Stimulated activated CD4-positive, alpha-beta T cell treated with anti-CD3 and anti-CD28 coated beads, Interleukin-15, amount 100 ng/mL, for 24 hours (primary cell): ENCODE results near the gene FUCA1.
"Not testable (repeated sequence)": the region's sequence is repeated elsewhere in the genome, so short reads cannot be mapped to it uniquely, and the experiment has no call there.

Experiments
- DNase-seq: peaks from one replicate; pipeline ENCODE4 v3.0.0-alpha.2; 2020

The FUCA1 gene

DNA sequence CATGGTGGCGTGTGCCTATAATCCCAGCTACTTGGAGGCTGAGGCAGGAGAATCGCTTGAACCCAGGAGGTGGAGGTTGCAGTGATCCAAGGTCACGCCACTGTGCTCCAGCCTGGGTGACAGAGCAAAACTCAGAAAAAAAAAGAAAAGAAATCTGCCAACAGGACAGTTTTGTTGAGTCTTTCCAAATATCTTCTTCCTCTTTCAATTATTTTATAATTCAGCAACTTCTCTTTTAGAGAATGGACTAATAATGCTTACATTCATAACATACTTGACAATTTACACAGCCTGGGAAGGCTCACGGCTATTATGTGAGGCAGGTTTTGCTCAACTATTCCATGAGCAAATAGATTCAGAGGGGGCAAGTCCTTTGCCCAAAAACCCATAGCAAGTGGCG, 27.0 kb upstream of the FUCA1 start:
- no peak for DNase-seq

DNA sequence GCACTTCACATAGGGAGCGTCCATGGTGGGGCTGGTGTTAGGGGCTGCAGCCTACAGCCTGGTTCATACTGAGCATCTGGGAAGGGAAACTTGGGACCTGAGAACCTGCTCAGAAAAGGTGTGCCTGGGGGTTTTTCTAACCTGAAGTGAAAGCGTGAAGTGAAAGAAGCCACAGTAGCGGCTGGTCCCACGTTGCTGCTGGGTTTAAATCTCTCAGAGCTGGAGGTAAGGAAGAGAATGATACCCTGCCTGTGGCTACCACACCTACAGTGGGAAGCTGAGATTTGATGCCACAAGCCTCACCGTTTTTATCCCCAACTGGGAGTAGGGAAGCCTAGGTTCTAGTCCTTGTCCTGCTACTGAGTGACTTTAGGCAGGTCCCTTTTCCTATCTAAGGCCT, 21.0 kb upstream of the FUCA1 start:
- no peak for DNase-seq

DNA sequence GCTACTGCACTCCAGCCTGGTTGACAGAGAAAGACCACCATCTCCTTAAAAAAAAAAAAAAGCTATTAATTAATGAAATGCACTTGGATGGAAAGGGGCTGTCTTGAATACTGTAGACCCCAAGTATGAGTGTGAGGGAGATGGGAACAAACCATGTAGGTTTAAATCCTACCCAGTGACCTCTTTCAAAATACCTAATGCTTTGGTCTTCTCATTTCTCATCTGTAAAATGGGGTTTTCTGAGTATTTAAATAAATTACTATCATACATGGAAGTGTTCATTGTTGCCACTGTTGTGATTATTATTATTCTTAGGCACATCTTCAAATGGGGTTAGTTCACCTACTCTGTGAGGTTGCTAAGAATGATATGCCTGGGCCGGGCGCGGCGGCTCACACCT, 17.1 kb upstream of the FUCA1 start:
- no peak for DNase-seq

DNA sequence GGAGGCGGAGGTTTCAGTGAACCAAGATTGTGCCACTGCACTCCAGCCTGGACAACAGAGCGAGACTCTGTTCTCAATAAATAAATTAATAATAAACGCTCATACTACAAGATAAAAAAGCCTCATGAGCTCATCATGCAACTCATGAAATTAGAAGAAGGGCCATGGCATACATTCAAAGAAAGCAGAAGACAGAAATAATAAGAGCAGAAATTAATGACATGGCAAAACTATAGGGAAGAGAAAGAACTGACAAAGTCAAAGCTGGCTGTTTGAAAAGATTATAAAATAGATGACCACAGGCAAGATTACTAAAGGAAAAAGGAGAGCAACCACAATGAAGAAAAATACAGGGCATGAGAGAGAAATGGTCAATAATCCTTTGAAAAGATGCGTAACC, 14.7 kb upstream of the FUCA1 start:
- DNase-seq = no peak

DNA sequence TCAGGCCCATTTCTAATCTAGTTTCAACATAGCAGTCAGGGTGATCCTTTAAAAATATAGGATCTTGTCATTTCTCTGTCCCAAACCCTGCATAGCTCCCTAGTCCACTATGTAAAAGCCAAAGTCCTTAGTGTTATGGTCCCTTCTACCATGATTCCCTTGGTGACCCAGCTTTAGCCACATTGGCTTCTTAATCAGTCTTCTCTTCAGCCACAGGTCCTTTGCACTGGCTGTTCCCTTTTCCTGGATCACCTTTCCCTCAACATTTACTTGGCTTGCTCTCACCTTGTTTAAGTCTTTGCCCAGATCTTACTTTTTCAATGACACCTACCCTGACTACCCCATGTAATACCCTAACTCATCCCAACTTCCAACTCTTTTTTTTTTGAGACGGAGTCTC, 11.7 kb upstream of the FUCA1 start:
- no peak for DNase-seq

DNA sequence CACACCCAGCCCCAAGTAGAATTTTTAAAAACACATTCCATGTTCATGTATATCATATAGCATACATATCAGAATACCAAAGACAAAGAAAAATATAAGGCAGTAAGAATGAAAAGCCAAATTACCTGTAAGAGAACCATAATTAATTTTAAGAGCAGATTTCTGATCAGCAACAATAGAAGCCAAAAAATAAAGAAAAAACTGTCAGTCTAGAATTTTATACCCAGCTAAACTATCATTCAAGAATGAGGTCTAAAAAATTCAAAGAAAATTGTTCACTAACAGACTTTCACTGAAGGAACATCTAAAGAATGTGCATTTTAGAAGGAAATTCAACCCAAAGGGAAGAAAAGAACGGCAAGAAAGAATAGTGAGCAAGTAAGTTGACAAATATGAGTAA, 10.6 kb upstream of the FUCA1 start:
- no peak for DNase-seq

DNA sequence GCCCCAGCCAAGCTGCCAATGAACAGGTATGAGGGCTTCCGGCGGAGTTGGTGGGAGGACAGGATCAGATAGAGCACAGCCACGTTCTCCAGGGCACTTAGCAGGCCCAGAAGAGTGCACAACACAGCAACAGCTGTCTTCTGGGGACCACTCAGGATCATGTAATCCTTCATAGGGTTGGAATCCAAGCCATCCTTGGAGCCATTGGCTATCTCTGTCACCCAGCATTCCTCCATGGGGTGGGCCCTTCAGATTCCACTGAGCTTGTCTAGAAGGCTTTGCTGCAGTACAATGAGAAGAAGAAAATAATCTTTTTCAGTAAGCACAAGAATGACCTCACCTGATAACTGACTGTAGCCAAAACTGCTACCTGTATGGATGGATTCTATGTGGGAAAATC, 7.3 kb upstream of the FUCA1 start:
- DNase-seq = no peak

DNA sequence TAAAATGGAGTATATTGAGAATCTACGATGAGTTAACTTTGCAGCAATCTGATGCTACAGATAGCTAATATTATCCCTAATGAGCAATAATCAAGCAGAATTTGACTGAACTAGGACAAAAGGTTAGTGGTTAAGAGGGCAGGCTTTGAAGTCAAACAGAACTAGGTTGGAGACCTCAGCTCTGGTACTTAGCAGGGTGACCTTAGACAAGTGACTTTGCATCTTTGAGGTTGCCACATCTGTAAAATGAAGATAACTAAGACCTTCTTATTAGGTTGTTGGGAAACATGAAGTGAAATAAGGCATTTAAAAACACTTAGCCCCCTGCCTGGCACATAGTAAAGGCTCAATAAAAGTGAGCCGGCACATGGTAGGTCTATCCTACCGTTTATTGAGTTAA, 4.3 kb upstream of the FUCA1 start:
- DNase-seq = no peak

DNA sequence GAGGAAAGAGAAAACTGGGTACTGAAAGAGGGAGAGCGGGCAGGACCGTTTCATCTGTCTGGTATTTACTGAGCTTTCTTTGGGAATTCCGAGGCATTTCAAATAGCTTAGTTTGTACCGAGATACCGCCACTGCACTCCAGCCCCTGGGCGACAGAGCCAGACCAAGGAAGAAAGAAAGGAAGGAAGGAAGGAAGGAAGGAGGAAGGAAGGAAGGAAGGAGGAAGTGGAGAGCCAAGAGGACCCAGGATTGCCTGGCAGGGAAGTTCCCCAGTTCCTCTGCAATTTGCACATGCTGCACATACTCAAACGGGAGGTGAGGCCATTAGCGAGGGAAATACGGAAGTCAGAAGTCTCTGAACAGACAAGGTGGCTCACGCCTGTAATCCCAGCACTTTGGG, 961 bp upstream of the FUCA1 start:
- DNase-seq = no peak

DNA sequence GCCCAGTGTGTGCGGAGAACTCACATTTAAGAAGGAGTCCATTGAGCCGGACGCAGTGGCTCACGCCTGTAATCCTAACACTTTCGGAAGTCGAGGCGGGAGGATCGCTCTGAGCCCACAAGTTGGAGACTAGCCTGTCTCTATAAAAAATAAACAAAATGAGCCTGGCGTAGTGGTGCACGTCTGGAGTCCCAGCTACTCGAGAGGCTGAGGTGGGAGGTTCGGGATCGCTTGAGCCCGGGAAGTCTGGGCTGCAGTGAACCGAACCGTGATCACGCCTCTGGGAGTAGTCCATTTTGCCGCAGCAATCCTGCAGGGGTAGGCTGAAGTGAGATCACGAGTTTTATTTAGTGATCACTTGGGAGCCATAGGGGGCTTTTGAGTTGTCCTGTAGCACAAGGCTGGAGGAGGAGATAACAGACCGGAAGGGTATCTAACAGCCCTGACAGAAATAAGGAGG, 497 bp upstream of the FUCA1 start:
- no peak for DNase-seq

DNA sequence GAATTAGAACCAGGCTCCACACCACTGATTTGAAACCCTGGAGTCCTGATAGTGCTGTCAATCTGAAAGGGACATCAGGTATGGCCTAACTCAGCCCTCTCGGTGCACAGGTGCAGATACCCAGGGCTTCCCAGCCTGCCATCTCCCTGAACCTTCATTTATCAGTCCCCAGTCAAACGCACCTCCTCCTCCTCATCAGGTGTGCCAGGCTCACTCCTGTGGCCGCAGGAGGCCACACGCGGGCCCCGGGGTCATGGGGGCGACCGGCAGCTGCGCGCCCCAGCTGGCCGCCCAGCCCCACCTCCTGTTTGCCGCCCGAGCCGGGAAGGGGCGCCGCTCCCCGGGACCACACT, 572 bp downstream of the FUCA1 start:
- no peak for DNase-seq

DNA sequence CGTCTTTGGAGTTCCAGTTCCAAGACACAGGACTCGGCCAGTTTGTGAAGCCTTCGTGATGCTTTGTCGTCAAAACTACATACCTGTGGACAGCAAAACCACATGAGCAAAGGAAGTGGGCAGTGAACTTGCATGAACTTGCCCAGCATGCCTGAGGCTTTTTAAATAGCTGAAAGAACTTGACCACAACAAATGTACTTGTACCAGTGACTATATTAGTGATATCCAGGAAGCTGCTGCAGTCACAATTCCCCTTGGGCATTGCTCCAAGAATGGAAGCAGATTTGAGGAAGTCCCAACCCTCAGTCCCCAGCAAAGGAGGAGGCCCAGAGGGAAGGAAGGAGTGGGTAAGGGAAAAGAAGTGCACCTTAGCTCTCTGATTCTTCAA, 2.6 kb downstream of the FUCA1 start:
- no peak for DNase-seq

DNA sequence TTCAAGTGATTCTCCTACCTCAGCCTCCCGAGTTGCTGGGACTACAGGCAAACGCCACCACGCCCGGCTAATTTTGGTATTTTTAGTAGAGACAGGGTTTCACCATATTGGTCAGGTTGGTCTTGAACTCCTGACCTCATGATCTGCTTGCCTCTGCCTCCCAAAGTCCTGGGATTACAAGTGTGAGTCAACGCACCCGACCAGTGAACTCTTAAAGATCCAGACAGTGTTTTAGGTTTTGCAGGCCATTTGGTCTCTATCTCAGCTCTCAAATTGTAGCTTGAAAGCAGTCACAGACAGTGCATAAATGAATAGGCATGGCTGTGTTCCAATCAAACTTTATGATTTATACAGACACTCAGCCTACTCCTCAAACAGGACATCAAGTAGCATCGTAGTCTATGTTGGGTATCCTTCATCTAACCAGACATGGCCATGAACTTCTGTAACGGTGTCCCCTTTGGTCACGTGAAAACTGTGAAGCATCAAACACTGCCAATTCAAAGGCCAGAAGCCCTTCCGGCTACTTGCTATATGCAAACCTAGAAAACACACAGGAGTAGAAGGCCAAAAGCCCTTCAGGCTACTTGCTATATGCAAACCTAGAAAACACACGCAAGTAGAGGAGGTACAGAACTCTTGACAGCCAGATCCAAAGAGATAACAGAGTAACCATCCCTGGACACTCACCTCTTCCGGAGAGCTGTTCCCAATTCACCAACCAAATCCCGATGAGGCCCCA, 3.1 kb downstream of the FUCA1 start:
- DNase-seq = no peak

DNA sequence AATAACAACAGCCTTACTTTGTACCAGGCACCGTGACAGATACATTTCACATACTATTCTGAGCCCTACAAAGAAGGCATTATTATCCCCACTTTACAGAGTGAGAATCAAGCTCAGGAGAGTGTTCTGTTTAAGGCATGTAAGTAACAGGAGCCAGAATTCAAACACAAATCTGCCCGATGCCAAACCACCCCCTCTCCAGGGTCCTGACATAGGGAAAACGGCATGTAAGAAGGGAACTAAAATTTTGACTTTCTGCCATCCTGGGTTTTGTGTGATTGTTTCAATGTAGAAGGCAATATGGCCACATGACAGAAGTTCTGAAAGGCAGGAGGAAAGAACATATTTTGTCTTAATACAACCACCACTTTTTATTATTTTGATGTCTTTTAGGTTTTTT, 5.5 kb downstream of the FUCA1 start:
- no peak for DNase-seq

DNA sequence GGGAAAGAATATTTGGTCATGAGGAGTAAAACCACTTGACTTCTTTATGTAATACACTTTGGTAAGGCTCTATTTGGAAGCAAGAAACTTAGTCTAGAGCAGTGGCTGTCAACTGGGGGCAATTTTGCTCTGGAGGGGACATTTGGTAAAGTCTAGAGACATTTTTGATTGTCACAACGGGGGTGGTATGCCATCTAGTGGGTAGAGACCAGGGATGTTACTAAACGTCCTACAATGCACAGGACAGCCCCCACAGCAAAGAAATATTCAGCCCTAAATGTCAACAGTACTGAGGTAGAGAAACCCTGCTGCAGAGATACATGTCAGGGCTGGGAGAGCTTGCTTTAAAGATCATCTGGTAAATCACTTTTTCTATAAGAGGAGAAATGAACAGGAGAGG, 13.5 kb downstream of the FUCA1 start:
- DNase-seq = no peak

DNA sequence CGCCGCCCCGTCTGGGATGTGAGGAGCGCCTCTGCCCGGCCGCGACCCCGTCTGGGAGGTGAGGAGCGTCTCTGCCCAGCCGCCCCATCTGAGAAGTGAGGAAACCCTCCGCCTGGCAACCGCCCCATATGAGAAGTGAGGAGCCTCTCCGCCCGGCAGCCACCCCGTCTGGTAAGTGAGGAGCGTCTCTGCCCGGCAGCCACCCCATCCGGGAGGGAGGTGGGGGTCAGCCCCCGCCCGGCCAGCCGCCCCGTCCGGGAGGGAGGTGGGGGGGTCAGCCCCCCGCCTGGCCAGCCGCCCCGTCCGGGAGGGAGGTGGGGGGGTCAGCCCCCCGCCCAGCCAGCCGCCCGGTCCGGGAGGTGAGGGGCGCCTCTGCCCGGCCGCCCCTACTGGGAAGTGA, 15.0 kb downstream of the FUCA1 start:
- not testable (repeated sequence) for DNase-seq

DNA sequence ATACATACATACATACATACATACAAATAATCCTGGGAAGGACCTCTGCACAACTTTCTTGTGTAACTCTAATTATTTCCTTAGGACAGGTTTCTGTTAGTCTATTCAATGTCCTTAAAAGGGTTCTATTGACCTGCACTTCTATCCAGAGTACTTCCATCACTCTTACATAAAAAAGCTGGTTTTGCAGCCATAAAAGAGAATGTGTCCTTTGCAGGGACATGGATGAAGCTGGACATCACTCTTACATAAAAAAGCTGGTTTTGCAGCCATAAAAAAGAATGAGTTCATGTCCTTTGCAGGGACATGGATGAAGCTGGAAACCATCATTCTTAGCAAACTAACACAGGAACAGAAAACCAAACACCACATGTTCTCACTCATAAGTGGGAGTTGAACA, 16.7 kb downstream of the FUCA1 start:
- DNase-seq = not testable (repeated sequence)

DNA sequence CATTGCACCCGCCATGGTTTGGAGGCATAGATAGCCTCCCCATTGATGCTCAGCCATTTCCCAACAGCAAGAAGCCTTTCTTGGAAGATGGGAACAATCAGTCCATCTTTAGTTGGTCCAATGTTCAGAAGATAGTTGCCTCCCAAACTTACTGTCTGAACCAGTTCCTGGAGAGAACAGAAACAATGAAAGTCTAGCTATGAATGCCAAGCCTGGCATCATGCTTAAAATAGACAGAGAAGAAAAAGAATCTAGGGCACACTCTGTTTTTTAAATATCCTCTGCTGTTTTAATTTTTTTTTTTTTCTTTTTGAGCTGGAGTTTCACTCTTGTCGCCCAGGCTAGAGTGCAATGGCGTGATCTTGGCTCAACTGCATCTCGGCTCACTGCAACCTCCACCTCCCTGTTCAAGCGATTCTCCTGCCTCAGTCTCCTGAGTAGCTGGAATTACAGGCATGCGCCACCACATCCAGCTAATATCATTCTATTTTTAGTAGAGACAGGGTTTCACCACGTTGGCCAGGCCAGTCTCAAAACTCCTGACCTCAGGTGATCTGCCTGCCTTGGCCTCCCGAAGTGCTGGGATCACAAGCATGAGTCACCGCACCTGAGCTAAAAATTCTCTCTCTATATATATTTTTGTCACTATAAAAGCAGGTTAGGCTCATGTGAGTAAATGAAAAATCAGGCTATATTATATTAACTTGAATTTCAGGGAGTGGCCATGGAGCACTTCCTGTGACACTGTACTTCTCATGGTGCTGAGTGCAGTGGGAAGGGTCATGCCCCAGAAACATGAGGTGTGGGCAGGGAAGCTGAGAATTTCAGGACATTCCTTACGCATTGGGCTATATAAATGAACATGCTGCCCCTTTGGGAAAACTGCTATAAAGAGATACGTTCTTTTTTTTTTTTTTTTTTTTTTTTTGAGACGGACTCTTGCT, 19.1 kb downstream of the FUCA1 start:
- DNase-seq = no peak

DNA sequence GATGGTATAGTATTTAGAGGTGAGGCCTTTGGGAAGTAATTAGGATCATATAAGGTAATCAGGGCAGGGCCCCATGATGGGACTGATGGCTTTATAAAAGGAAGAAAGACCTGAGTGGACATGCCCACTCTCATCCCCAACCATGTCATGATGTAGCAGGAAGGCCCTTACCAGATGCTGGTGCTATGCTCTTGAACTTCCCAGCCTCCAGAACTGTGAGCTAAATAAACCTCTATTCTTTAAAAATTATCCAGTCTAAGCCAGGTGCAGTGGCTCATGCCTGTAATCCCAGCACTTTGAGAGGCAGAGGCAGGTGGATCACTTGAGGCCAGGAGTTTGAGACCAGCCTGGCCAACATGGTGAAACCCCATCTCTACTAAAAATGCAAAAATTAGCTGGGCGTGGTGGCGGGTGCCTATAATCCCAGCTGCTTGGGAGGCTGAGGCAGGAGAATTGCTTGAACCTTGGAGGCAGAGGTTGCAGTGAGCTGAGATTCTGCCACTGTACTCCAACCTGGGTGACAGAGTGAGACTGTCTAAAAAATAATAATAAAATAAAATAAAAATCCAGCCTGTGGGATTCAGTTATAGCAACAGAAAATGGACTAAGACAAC, 20.5 kb downstream of the FUCA1 start:
- DNase-seq = not testable (repeated sequence)

DNA sequence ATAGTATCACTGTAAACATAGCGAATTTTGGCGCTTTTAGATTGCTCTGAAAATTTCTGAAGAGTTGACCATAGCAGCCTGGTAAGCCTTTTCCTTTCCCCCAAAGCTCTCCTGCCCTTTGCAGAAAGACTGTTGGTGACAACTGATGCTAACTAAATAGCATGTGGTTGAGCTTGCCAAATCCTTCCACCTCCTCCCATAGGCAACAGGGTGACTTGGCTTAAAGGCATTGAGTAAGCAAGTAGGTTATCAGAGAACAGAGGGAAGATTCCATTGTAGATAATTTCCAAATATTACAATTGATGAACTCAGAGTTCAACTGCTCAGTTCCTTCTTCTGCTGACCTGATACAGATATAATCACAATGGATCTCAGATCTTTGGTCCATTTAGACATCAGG, 22.9 kb downstream of the FUCA1 start:
- DNase-seq = no peak

DNA sequence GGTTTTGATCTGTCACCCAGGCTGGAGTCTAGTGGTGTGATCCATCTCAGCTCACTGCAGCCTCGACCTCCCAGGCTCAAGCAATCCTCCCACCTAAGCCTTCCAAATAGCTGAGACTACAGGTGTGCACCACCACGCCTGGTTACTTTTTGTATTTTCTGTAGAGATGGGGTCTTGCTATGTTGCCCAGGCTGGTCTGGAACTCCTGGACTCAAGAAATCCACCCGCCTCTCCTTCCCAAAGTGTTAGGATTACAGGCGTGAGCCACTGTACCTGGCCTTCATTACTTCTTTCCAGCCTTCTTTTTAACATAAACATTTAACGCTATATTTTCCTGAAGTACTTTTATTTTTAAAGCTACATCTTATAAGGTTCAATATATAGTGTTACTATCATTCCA, 24.4 kb downstream of the FUCA1 start:
- no peak for DNase-seq

DNA sequence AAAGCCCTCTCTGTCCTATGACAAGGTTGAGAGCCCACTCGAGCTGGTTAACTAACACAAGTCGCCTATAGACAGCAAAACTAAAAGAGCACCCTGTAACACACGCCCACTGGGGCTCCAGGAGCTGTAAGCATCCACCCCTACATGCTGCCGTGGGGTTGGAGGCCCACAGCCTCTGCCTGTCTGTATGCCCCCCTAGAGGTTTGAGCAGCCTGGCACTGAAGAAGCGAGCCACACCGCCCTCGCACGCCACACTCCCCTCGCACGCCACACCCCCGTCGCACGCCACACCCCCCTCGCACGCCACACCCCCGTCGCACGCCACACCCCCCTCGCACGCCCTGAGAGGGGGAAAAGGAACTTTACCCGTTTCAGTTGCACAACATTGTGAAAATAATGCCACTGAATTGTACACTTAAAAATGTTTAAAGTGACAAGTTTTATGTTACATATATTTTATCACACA, 29.7 kb downstream of the FUCA1 start:
- DNase-seq = peak; percentile 79

DNA sequence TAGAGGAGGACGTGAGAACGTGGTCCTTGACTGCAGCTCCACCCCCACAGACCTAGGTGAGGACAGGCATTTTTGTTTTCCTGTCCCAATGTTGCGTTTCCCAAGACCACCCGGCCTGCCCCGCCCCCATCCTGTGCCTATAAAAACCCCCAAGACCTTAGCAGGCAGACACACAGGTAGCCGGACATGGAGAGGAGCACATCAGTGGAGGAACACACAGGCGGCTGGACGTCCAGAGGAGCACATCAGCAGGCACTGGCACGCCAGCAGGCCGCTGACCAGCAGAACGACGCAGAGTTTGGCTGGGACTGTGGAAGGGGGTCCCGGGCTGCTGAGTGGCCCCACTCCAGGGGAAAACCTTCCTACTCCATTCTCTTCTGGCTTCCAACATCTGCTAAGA, 30.2 kb downstream of the FUCA1 start:
- peak; percentile 13 for DNase-seq

DNA sequence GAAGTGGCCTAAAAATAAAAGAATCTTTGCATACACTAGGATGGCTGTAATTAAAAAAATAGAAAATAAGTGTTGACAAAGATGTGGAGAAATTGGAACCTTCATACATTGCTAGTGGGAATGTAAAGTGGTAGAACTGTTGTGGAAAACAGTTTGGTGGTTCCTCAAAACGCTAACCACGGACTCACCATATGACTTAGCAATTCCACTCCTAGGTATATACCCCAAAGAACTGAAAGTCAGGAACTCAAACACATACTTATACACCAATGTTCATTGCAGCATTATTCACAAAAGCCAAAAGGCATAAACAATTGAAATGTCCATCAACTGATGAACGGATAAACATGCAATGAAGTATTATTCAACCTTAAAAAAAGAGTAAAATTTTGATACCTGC, 32.1 kb downstream of the FUCA1 start:
- no peak for DNase-seq
